HG03378 (cell line): ENCODE results near the gene OGFOD1.

Experiments used
- ATAC-seq: cut with Tn5 transposase; IDR thresholded peaks from one replicate; pipeline ENCODE4 v1.9.1; 2021; ENCODE audit warnings: mild to moderate bottlenecking, moderate library complexity; ENCODE audit not compliant: unreplicated experiment

Gene OGFOD1

DNA sequence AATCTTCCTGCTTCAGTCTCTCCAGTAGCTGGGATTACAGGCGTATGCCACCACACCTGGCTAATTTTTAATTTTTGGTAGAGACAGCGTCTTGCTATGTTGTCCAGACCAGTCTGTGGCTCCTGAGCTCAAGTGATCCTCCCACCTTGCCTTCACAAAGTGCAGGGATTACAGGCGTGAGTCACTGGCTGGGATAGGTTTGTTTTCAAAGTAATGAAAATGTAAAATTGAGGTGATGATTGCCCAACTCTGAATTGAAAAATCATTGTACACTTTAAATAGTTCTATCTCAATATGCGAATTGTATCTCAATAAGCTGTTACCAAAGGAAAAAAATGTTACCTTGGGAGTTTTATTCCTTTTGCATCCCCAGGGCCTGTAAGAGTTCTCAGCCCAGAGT, 24.8 kb upstream of the OGFOD1 start:
- ATAC-seq: no peak

DNA sequence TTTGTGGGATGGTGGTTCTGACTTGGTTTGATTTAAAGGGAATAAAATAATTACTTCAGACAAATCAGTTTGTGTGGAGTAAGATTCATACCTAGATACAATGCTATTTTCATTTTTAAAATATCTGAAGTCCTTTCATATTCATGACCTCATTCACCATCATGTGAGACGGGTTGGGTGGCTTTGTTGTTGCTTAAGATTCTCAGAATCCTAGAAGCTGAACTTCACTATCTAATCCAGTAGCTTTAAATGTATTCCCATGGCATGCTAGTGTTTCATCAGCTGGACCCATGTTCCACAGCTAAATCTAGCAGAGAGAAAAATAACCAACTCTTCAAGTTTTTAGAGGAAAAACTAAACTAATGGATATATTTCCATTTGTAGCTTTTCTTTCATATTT, 23.3 kb upstream of the OGFOD1 start:
- no peak for ATAC-seq

GRCh38 chr16:56436258-56436657, 15.1 kb upstream of the OGFOD1 start:
- ATAC-seq: no peak

GRCh38 chr16:56438038-56438437, 13.3 kb upstream of the OGFOD1 start:
- no peak for ATAC-seq

DNA sequence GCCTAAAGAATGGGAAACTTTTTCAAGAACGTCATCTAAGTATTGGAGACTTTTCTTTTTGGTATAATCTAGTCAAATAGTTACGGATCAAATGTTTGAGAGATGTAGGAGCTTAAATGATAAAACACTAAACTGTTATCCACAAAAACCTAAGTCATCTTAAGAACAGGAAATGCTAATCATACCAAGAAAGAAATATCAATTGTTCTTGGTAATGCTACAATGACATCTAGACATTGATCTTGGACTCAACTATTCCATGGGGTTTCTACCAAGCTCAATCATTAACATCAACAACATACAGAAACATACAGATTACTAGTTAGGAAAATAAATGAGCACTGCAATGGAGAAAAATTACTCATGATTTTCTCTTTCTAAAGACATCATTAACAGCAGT, 4.1 kb upstream of the OGFOD1 start:
- no peak for ATAC-seq

- no peak for ATAC-seq
These were observed 3.3 kb upstream of the OGFOD1 start for GRCh38 chr16:56448005-56448404.

GRCh38 chr16:56450275-56450985, 924 bp upstream of the OGFOD1 start:
- ATAC-seq: no peak

GRCh38 chr16:56451753-56452689, 667 bp downstream of the OGFOD1 start:
- peak; percentile 26 for ATAC-seq

- ATAC-seq: no peak
These were observed 6.6 kb downstream of the OGFOD1 start for GRCh38 chr16:56457927-56458470.

- ATAC-seq: no peak
These were observed 8.7 kb downstream of the OGFOD1 start for GRCh38 chr16:56460101-56460500.

DNA sequence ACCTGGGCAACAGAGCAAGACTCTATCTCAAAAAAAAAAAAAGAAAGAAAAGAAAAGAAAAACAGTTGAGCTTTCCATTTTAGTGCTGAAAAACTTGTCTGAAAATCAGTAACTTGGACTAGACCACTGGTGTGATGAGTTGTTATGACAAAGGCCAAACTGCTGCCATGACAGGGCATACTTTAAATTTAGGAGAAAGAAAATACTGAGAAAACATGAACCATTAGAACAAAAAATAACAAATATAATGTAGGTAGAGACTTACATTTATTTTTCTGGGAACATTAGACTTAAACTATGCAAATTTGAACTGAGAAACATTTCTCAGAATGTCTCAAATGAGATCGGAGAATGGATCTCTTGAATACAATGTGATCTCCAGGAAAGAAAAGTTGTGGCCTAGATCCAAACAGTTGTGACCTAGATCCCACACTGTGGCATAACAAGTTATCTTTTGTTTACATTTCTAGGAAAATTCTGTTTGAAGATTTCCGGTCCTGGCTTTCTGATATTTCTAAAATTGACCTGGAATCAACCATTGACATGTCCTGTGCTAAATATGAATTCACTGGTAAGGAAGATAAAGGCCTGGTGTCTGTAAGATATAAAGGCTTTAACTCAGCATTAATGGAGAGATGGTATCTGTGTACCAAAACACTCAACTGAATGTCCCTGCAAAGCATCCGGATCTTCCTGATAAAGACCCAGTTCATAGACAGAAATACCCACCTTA, 10.9 kb downstream of the OGFOD1 start:
- ATAC-seq: no peak

DNA sequence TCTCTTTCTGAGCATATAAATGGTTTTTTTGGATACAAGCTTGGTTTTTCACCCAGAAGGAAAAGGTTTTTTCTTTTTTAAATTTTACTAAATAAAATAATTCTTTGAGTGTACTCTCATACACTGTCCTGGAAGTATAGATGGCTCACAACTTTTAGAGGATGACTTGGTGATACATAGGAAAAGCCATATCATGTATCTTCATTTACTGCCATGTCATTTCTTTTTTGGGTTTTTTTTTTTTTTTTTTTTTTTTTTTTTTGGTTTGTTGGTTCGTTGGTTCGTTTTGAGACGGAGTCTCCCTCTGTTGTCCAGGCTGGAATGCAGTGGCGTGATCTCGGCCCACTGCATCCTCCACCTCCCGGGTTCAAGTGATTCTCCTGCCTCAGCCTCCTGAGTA, 11.8 kb downstream of the OGFOD1 start:
- no peak for ATAC-seq

DNA sequence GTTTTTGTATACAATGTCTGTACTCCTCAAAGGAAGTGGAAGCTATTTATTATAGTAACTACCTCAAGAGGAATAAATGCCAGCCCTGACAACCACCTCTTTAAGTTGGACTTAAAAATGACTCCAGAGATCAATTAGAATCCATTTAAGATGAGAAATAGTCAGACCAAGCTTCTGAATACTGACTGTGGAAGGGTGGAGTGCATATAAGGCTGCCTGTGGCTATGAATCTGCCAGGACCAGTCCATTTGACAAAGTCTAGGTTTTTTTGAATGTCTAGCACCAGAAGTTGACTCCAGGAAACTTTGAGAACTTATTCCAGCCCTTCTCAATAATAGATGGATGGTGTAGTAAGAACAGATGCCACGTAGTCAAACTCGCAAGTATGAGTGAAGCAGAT, 15.0 kb downstream of the OGFOD1 start:
- no peak for ATAC-seq

- ATAC-seq: no peak
These were observed 17.4 kb downstream of the OGFOD1 start for GRCh38 chr16:56468800-56469199.

DNA sequence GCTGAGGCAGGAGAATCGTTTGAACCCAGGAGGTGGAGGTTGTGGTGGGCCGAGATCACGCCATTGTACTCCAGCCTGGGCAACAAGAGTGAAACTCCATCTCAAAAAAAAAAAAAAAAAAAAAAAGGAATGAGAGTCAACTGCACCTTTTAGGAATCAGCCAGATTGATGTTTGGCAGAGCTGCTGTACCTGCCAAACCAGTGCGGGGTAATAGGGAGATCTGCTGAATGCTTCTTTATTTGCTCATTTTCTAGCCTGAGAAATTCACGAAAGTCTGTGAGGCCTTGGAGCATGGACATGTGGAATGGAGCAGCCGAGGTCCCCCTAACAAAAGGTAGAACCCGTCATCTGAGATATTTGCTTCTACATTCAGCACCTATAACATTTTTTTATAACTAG, 18.4 kb downstream of the OGFOD1 start:
- no peak for ATAC-seq

- ATAC-seq: no peak
These were observed 18.9 kb downstream of the OGFOD1 start for GRCh38 chr16:56470232-56470631.

DNA sequence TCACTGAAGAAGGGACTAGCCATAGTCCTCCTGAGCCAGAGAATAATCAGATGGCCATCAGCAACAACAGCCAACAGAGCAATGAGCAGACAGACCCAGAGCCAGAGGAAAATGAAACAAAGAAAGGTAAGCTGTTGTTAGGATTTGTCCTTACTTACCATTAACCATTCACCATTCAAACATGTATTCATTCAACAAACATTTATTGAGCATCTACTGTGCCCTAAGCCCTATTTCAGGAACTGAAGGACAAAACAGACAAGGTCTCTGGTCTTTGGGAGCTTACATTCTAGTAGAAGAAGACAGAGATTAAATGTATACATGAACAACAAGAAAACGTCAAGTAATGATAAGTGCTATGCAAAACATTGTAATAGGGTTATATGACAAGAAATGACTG, 19.3 kb downstream of the OGFOD1 start:
- no peak for ATAC-seq

- no peak for ATAC-seq
These were observed 23.8 kb downstream of the OGFOD1 start for GRCh38 chr16:56475201-56475600.

- ATAC-seq: no peak
These were observed 25.9 kb downstream of the OGFOD1 start for GRCh38 chr16:56477096-56477878.

- no peak for ATAC-seq
These were observed 27.1 kb downstream of the OGFOD1 start for GRCh38 chr16:56478281-56479049.
